NCI-H2196 (cell line): ENCODE data around the gene DYNC1LI1.

ENCODE experiments used
- DNase-seq: peaks from one replicate; lab custom pipeline; 2025; ENCODE audit not compliant: unreplicated experiment; lab: John Stamatoyannopoulos, UW

DYNC1LI1 gene

GRCh38 chr3:32493437-32494414, 76.9 kb downstream of the DYNC1LI1 start:
- DNase-seq, result no peak

GRCh38 chr3:32492684-32493436, 77.8 kb downstream of the DYNC1LI1 start:
- no peak for DNase-seq

GRCh38 chr3:32488474-32489008, 82.1 kb downstream of the DYNC1LI1 start:
- DNase-seq, result no peak

- no peak for DNase-seq
Measured at GRCh38 chr3:32487781-32488473, 82.7 kb downstream of the DYNC1LI1 start.

- no peak for DNase-seq
Measured at GRCh38 chr3:32484436-32484835, 86.2 kb downstream of the DYNC1LI1 start.

- no peak for DNase-seq
Measured at GRCh38 chr3:32483772-32484171, 86.9 kb downstream of the DYNC1LI1 start.

- no peak for DNase-seq
Measured at GRCh38 chr3:32482693-32483092, 88.0 kb downstream of the DYNC1LI1 start.

GRCh38 chr3:32481791-32482631, 88.6 kb downstream of the DYNC1LI1 start:
- DNase-seq, result no peak

GRCh38 chr3:32480604-32481003, 90.1 kb downstream of the DYNC1LI1 start:
- DNase-seq, result no peak
